MM.1S (cell line): ENCODE data around the gene ST7.

Source experiments
- CTCF ChIP-seq: fragments of 300-600 bp; sonication (generic); IDR thresholded peaks from 2 replicates; pipeline ENCODE4 v1.5.1; 2016; ENCODE audit warnings: antibody characterized with exemption, low read length, mixed read lengths
- EZH2 ChIP-seq: fragments of 300-600 bp; sonication (generic); optimal IDR thresholded peaks from 2 replicates; pipeline ENCODE3; 2017; ENCODE audit warnings: low read depth, mild to moderate bottlenecking, antibody characterized with exemption, low read length, mixed read lengths
- EZH2phosphoT487 ChIP-seq: fragments of 300-600 bp; sonication (generic); IDR thresholded peaks from 2 replicates; pipeline ENCODE4 v1.6.1; 2018; ENCODE audit warnings: antibody characterized with exemption, low read length

- TF ChIP-seq EZH2phosphoT487 (no peak), EZH2 (no peak), CTCF (no peak)
Observed at GRCh38 chr7:117184367-117184766, 231.1 kb downstream of the ST7 start.
